ENCODE data around the gene TNF.

GRCh38 chr6:31609519-31610406 is 34.4 kb downstream of the TNF start:
- TF ChIP-seq CTCF (IDR thresholded peaks at IDR 0.05; ENCODE audit: insufficient read depth, low read depth, low read length) (no peak), EZH2 (IDR thresholded peaks at IDR 0.05; ENCODE audit: insufficient read depth, low read length) (no peak)

Data from astrocyte (in vitro differentiated cells and primary cell).